Fibroblast of skin of scalp (primary cell): Measurements from ENCODE around the gene MED27.
"Not testable (repeated sequence)": the region's sequence is repeated elsewhere in the genome, so short reads cannot be mapped to it uniquely, and the experiment has no call there.

Experiments used
- DNase-seq: peaks from one replicate; pipeline ENCODE4 v3.0.0-alpha.2; 2013

Gene MED27

DNA sequence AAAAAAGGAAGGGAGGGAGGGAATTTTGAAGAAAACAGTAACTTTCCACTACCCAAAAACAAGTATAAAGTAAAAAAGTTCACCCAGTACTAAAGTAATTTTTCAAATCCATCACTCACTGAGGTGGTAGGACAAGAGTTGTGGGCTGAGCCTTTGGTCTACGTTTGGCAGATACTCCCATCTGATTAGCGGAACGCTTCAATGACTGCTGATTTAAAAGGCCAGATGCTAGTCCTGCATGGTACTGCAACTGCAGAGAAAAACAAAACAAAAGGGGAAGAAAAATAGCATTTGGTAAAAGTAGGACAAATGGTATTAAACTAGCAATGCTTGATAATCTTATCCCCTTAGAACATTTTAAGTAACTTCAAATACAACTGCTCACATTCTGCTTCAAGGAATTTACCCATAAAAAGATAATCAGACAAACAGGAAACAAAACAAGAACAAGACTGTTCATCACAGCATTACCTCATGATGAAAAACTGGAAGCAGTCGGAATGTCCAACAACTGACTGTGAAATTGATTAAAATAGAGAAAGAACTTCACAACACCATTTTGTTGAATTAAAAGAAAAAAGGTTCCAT, 65.4 kb downstream of the MED27 start:
- no peak for DNase-seq

DNA sequence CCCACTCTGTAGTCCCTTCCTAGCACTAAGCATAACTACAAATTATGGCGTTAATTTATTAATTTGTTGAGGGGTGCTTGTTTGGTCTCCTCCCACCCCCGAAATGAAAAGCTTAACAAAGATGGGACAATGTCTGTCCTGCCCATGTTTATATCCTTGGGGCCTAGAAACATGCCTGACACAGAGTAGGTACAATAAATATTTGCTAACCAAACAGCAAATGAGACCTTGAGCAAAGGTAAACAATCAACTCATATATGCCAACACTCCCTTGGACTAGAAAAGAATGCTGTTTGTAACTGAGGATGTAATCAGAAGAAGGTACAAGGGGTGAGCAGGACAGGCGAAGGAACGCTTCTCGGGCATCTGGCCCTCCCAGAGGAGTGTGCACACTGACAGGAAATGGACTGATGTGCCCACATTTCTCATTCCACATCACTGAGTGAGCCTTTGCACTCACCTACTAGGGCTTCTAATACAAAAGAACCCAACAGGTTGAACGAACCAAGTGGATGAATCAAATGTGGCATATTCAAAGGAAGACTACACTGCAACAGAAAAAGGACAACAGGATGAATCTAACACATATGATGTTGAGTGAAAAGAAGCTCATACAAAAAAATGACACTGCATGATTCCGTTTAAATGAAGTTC, 66.8 kb downstream of the MED27 start:
- DNase-seq, result no peak

DNA sequence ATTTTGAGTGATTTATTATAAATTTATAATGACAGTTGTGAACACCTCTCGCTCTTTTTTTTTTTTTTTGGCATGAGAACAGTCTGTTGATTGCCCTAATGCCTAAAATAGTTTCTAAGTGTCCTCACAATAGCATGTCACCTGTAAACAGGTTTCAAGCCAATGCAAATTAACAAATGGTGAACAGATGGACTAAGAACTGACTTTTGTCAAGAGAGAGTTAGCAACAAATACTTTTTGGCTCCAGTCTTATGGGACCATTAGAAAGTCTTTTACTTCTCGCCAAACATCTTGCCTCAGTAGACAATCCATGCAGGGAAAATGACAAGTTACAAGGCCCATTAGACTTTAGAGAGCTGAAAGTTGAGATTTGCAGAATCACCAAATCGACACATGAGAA, 67.8 kb downstream of the MED27 start:
- no peak for DNase-seq

DNA sequence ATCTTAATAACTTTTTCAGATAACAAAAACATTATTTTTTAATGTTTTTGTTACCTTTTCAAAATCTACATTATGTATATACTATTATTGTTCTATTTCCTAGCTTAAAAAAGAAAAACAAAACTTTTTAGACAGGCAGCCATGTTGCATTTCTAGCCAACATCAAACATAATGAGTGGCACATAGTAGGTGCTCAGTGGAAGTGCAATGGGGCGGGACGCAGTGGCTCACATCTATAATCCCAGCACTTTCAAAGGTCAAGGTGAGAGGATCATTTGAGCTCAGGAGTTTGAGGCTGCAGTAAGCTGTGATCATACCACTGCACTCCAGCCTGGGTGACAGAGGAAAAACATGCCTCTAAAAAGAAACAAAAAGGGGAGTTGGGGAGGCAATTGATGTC, 68.4 kb downstream of the MED27 start:
- DNase-seq, result no peak

DNA sequence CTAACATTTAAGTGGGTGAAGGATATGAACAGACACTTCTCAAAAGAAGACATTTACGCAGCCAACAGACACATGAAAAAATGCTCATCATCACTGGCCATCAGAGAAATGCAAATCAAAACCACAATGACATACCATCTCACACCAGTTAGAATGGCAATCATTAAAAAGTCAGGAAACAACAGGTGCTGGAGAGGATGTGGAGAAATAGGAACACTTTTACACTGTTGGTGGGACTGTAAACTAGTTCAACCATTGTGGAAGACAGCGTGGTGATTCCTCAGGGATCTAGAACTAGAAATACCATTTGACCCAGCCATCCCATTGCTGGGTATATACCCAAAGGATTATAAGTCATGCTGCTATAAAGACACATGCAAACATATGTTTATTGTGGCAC, 69.5 kb downstream of the MED27 start:
- DNase-seq, result not testable (repeated sequence)

DNA sequence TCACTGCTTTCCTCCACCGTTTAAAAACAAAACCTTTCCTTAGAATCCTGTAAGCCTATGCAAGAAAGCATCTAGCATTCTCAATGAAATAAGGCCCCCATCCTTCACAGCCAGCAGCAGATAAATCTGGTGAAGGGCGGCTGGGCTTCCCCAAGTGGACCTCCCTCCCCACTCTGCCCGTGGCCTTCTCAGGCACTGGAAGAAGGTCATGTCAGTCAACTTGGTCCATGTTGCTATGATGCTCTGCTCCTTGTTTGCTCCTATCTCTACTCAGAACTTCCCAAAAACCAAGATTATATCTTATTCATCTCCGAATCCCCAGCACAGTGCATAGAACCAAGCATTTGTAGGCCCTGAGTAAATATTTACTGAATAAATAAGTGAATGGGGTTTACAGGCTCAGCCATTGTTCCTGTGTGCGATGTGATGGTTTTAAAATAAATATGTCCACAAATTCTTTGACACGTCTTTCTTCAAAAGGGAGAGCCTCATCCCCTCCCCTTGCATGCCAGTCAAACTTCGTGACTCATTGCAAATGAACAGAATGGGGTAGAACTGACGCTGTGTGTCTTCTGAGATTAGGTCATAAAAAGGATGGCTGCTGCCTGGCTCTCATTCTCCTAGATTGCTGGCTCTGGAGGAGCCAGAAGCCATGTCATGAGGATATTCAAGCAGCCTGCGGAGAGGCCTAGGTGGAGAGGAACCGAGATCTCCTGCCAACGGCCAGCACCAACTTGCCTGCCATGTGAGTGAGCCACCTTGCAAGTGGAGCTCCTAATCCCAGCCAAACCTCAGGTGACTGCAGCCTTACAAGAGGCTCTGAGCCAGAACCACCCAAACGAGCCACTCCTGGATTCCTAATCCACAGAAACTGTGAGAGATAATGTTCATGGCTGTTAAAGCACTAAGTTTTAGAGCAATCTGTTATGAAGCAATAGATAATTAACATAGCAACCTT, 70.5 kb downstream of the MED27 start:
- peak; percentile 12 for DNase-seq

DNA sequence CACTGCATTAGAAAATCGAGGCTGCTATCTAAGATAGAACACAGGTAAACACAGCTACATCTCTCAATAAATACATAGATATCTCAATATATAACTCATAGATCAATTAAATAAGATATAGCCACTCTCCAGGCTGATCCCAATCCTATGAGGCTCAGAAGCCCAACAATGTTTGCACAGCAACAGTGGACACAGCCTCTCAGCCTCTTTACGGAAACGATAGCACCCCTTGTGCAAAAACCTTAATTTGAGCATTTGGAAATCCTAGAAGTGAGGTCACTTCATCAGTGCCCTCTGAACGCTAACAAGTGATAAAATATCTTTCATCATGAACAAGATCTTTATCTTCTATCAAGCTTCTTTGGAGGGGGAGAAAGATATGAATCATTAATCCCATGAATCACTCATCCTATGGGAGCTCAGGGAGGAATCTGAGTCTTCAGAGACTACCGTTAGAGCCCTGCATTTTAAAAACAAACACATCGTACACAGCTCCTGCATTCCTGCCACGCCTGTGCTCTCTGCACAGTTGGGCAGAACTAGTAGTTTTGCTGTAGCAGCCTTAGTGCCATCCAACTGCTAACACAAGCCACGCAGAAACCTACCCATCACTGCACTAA, 71.4 kb downstream of the MED27 start:
- peak; percentile 67 for DNase-seq

DNA sequence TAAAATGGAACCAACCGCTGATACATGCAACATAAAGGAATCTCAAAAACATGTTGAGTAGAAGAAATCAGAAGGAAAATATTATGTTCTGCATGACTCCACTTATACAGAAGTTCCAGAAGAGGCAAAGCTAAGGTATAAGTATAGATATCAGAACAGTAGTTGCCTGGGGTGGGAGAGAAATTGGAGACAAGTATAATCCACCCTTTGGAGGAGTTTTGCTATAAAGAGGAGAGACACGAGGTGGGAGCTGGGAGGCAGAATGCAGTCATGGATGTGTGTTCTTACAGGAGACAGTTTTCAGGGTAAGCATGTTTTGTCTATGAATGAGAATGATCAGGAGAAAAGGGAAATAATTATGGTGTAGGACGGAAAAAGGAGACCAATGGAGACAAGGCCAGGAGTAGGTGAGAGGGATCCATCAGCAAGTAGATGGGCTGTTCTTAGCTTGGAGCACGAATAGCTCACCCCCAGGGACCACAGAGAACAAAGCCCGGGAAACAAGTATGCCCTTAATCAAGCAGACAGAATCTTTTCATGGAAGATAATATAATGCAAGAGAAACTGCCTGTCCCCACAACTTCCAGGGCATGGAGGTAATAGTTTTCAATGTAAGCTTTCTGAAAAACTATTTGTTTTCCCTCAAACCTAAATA, 72.2 kb downstream of the MED27 start:
- no peak for DNase-seq

DNA sequence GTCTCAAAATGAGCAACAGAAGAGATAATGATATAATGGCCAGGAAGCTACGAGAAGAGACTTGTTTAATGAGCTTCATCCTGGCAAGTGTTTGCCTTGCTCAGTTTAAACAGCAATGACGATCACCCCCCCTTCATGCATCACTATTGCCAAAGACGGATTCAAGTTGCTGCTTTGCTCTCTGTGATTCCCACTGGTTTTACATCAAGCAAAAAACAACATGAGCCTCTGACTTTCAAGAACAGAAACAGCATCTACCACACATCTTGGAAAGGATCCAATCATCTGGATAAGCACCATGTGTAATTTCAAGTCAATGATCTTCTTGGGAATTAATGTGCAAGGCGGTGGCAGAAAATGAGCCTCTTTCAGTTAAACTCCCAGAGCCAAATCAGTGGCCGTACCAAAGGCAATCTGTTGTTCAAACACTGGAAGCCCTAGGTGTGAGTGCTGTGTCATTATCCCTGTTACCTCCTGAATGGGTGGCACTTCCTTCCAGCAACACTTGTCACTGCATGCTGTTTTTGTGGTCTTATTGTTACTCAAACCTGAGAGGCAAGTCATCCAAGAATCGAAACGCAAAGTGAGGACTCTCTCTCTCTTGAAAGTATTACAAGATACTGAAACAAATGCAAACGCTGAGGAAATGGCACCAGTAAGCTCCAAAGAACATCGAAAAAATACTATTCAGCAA, 72.8 kb downstream of the MED27 start:
- peak; percentile 66 for DNase-seq

DNA sequence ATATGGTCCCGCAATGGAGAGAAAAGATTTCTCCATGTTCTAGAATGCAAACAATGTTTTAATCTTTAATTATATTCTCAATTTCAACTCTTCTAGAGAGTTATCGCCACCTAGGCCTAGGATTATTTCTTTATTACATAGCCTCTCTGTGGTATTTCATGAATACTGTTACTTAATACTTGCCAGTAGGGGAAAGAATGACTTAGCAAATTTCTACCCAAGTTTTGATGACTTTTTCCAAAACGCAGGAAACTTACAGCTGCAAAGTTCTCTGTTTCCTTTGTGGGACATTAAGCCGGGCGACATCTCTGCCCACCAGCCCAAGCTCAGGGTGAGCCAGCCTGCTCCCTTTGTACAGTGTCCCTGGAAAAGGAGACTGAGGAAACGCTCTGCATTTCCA, 73.8 kb downstream of the MED27 start:
- peak; percentile 31 for DNase-seq

DNA sequence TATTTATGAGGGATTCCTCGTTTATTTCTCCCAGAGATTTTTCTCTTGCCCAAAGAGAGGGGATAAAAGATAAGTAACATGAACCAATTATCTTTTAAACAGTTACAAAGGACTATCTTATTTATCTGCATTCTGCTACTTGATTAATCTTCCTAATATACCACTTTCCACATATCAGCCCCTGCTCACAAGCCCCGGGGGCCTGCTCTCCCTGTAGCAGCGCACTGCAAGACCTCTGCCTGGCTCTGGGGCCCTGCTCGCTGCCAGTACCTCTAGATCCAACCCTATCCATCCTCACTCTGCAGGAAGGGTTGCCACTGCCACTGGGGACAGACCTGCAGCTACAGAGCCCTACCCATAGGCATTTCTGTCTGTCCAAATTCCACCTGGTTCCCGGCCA, 75.3 kb downstream of the MED27 start:
- no peak for DNase-seq

DNA sequence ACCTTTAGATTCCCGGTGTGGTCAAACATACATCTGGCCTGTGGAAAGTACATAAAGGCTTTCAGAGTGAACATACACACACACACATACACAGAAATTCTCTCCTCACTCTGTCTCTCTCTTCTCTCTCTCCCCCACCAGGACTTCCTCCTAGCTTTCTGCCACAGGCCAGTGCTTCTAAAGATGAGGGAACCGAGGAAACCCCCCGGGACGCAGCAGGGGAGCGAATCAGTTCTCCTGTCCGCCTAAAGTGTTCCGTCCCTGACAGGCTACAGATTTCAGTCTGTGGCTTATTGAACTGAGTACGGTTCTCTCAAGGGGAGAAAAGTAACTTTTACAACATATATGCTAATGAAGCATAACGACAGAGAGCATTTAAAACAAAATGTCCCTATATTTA, 75.8 kb downstream of the MED27 start:
- DNase-seq, result no peak

DNA sequence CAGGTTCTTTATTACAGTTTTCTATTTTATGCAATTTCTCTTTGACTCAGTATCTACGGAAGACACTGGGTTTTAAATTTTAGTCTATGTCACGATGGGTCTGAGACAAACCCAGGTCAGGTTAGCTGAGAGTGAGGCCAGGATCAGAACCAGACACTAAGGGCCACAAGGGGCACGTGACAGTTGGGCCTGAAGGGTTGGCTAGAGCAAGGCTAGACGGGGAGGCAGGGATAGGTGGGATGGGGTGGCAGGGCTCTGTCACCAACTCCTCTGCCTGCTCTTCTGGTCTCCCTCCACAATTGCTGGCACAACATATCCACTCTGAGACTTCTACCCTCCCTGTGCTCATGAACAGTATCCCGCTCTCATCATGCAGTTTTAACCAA, 76.4 kb downstream of the MED27 start:
- DNase-seq, result no peak

DNA sequence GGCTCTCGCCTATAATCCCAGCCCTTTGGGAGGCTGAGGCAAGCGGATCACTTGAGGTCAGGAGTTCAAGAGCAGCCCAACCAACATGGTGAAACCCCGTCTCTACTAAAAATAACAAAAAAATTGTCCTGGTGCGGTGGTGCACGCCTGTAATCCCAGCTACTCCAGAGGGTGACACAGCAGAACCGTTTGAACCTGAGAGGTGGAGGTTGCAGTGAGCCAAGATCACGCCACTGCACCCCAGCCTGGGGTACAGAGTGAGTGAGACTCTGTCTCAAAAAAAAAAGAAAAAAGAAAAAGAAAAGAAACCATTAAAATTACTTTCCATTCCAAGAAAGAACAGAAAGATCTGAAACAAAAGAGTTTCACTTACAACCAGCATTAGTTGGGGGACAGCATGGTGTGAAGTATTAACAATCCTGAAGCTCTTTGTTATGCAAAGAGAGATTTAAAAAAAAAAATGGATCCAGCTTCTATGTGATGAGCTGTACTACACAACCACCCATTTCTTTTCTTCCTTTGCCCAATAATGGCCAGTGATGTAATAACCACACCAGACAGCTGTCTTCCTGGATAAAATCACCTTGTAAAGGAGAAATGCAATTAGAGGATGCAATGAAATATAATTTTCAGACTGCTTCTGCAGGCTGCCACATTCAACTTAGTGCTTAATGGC, 76.9 kb downstream of the MED27 start:
- DNase-seq, result no peak

DNA sequence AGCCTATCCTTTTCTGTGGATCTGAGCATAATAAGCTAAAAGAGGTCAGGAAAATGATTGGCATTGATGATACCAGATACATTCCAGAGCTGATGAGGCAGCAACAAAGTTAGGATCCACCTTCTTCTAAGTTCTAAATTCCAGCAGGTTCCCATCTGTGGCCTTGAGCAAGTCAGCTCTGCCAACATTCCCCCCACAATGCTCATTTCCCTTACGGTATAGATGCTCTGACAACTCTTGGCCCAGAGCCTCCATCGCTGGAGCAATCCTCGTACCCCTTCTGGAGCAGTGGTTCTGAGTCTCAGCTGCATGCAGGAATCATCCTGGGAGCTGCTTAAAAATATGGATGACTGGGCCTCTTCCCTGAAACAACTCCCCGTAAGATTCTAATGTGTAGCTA, 78.1 kb downstream of the MED27 start:
- DNase-seq, result no peak

DNA sequence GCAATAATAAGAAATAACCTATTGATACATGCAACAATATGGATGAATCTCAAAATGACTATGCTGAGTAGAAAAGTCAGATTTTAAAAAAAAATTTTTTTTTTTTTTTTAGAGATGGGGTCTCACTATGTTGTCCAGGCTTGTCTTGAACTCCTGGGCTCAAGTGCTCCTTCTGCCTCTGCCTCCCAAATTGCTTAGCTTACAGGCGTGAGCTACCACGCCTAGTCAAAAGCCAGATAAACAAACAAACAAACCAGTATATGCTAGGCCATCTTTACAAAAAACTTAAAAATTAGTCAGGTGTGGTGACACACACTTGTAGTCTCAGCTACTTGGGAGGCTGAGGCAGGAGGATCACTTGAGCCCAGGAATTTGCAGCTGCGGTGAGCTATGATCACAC, 79.0 kb downstream of the MED27 start:
- DNase-seq, result no peak

DNA sequence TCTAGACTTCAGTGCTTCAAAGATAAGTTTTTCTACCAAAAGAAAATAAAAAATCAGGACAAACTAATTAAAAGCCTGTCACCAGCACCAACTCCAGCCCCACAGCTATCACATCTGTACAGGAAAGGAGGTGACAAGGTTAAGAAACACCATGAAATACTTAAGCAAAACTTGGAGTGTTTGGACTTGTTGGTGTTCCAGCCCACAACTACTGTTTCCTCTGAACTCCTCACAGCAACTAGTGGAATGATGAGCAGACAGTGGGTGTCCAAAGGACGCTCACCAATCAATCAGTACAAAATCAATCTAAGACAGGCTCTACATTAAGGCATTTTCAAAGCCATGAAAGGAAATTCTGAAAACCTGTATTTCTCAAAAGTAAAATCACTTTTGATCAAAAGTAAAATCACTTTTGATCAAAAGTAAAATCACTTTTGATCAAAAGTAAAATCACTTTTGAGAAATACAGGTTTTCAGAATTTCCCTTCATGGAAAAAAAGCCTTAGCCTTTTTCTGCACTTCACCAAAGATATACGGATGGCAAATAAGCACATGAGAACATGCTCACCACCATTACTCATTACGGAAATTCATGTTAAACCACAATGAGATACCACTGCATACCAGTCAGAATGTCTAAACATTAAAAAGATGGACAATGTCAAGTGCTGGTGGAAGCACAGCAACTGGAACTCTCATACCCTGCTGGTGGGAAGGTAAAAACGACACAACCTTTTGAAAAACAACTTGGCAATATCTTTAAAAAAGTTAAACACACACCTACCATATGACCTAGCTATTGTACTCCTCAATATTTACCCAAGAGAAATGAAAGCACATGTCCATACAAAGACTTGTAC, 79.7 kb downstream of the MED27 start:
- DNase-seq, result peak; percentile 73

DNA sequence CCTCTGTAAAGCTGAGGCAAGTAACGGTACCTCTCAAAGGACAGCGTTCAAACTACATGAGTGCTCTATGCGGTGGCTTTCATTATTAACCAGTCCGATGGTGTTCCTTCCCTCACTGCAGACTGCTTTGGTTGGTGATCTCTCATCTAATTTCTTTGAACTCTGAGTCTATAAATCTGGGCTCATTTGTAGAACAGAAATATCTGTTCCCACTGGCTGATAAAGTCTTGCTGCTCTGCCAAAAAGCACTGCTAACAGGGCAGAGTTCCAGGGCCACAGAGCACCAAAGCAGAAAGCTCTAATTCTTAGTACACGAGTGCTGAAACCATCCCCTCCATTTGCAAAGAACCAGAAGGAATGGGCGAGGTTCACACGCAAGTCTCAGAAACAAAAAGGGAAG, 81.9 kb downstream of the MED27 start:
- DNase-seq, result no peak

DNA sequence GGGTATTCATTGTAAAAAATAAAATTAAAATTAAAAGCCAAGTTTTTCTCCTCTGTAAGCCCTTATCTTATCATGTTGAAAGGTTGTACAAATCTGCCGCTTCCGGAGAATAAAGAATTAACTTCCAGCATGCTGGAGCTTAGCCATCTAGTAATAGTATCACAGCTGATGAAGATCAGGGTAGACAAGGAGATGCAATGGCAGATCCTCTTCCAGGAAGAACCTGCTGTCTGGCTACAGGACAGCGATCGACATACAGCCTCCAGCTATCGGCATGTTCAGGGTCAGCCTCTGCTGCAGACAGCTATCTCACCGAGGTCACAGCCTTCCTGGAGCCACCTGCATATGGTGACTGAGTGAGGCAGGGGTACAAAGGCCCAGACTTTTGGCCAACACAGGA, 82.6 kb downstream of the MED27 start:
- no peak for DNase-seq

DNA sequence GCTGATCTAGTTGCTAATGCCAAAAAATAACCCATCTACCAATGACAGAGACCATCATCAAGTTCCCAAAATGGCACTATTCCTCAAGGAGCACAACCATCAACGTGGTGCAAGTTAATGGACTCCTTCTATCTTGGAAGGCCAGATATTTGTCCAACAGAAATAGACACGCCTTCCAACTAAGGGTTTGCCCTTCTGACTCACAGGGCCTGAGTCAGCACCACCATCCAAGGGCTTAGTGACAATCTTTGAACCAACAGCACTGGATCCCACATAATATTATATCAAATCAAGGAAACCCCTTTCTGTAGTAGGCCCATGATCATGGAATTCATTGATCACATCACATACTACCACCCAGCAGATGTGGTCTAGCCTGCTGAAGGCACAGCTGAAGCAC, 84.3 kb downstream of the MED27 start:
- no peak for DNase-seq
